GM13976 (cell line): ENCODE results near the gene RNPS1.

Experiments
- DNase-seq: peaks from one replicate; pipeline ENCODE4 v3.0.0; 2012; ENCODE audit warnings: low spot score
- CTCF ChIP-seq: IDR thresholded peaks from 2 replicates; pipeline ENCODE4 v1.5.1; 2012; ENCODE audit warnings: borderline replicate concordance, mild to moderate bottlenecking; ENCODE audit not compliant: insufficient read depth; ENCODE audit errors: extremely low read depth, missing control alignments, control extremely low read depth
- in situ Hi-C: fragments of 300-500 bp; cut with MboI; formaldehyde crosslinking; loops from one replicate; pipeline ENCODE4 v1.12.0; 2022; ENCODE audit warnings: low sequenced_read_pairs, mixed read lengths, inconsistent platforms; ENCODE audit not compliant: unreplicated experiment

Gene RNPS1

DNA sequence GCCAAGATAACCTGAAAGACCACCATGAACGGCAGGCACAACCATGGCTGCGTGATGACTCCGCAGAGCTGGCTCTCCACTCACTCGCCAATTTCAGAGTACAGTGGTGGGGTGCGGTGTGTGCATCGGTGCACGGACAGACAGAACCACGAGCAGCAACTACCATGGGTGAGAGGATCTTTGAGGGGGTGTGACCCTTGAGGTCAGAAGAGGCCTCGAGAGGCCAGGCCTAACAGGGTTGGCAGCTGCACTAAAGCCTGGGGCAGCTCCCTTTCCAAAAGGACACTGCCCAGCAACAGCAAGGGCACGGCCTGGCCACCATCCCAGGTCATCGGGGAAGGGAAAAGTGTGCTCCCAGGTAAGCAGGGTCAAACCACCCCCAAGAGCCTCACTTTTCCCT, 14.6 kb downstream of the RNPS1 start:
- in situ Hi-C loops, result no loop called here
- DNase-seq, result no peak
- TF ChIP-seq CTCF, result no peak

DNA sequence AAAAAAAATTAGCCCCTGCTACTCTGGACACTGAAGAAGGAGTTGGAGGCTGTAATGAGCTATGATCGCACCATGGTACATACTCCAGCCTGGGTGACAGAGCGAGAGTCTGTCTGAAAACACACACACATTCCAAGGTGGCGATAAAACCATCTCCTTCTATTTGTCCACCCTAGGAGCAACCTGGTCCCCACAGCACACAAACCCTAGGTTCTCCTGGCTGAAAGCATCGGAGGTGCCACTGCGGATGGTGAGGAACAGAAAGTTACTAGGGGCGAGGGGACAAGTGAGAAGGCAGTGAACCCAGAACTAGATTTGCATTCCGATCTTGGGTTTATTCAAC, 15.1 kb downstream of the RNPS1 start:
- in situ Hi-C loops, result no loop called here
- no peak for DNase-seq
- TF ChIP-seq CTCF, result no peak

- peak; percentile 87 for TF ChIP-seq CTCF
- DNase-seq, result peak; percentile 100
- in situ Hi-C loops, result no loop called here
Measured at GRCh38 chr16:2251296-2252111, 16.4 kb downstream of the RNPS1 start, which contains the start of gene ECI1. TSS of gene ECI1 (minus strand) at chr16:2251587. CDS start at chr16:2251566, 21 bp downstream.

- in situ Hi-C loops, result no loop called here
- DNase-seq, result no peak
- no peak for TF ChIP-seq CTCF
Measured at GRCh38 chr16:2250652-2251295, 17.2 kb downstream of the RNPS1 start.

- DNase-seq, result no peak
- in situ Hi-C loops, result no loop called here
- TF ChIP-seq CTCF, result no peak
Measured at GRCh38 chr16:2246301-2246885, 21.5 kb downstream of the RNPS1 start.

DNA sequence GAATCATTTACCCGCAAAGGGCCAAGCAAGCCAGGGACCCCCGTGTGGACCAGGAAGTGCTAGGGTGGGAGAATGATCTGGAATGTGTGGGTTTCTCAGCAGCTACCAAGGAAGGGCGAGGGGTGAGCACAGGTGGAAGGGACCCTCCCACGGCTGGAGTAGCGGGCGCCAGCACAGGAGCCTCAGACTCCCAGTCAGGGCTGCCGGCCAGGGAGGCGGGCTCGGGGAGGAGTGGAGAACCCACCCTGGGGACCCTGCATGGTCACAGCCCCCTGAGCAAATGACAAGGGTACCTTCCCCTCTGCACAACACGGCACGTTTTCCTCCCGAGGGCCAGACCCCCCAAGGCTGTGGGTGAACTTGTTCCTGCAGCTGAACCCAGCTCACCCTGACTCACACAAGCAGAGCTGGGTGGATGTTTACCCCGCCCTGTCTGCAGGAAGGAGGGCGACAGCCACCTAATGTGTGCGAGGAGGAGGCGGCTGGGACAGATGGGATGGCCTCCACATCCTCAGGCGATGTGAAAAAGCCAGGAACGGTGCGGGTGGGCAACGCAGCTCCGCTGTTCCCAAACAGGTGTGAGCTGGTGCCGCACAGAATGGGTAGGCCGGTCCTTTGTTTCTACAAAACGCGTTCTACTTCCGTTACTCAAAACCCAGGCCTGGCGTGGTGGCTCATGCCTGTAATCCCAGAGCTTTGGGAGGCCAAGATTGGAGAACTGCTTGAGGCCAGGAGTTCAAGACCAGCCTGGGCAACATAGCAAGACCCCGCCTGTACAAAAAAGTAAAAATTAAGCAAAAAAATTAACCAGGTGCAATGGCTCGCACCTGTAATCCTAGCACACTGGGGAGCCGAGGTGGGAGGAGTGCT, 22.8 kb downstream of the RNPS1 start:
- in situ Hi-C loops, result no loop called here
- TF ChIP-seq CTCF, result no peak
- DNase-seq, result no peak
